Lung (tissue), 12 donors: Measurements from ENCODE around the gene IGLL5. TPM values are rescaled to one million over a fixed set of nuclear protein-coding genes. Genes with fewer than 3 reads are reported as not detected.
A peak's percentile ranks its signal among the peaks of the same experiment; 100 is the strongest.

Source experiments
- ATAC-seq: fragments of 200-7000 bp; cut with Tn5 transposase; one replicate; pipeline ENCODE4 v1.9.1; 2020; ENCODE audit warnings: moderate number of reproducible peaks; ENCODE audit not compliant: insufficient read depth, low FRiP score
- DNase-seq, 3 donors: peaks; one replicate each; pipeline ENCODE4 v3.0.0-alpha.2; 2013 to 2017
- H3K27ac ChIP-seq, 2 donors: one replicate each; pipeline ENCODE4 v1.5.1; 2013; ENCODE audit warnings: mild to moderate bottlenecking in 2 of 2, moderate library complexity in 2 of 2, control low read depth in 1 of 2, inconsistent platforms in 1 of 2, low read depth in 1 of 2, low read length in 1 of 2
- H3K27me3 ChIP-seq, 3 donors: one replicate each; pipeline ENCODE4 v1.5.1; 2013; ENCODE audit warnings: low read length in 2 of 3; ENCODE audit not compliant: control insufficient read depth in 3 of 3, insufficient read depth in 3 of 3
- H3K36me3 ChIP-seq, 4 donors: one replicate each; pipeline ENCODE4 v1.5.1; 2013; ENCODE audit warnings: low read length in 4 of 4, mild to moderate bottlenecking in 1 of 4, moderate library complexity in 1 of 4; ENCODE audit not compliant: control insufficient read depth in 4 of 4, insufficient read depth in 4 of 4
- H3K4me1 ChIP-seq, 5 donors: one replicate each; pipeline ENCODE4 v1.5.1; 2013; ENCODE audit warnings: low read length in 5 of 5, mild to moderate bottlenecking in 2 of 5, moderate library complexity in 1 of 5; ENCODE audit not compliant: control insufficient read depth in 5 of 5, insufficient read depth in 5 of 5
- H3K4me3 ChIP-seq: one replicate; pipeline ENCODE4 v1.5.1; 2013; ENCODE audit warnings: mild to moderate bottlenecking, control low read depth, moderate library complexity
- H3K9ac ChIP-seq, 2 donors: one replicate each; pipeline ENCODE4 v1.5.1; 2013; ENCODE audit warnings: low read length in 2 of 2, control low read depth in 1 of 2; ENCODE audit not compliant: insufficient read depth in 1 of 2
- H3K9me3 ChIP-seq, 4 donors: one replicate each; pipeline ENCODE4 v1.5.1; 2013; ENCODE audit warnings: low read length in 3 of 4, mild to moderate bottlenecking in 1 of 4, moderate library complexity in 1 of 4; ENCODE audit not compliant: control insufficient read depth in 4 of 4, insufficient read depth in 3 of 4
- WGBS, 2 donors: extraction: QIAGEN DNeasy Blood & Tissue Kit; methylation state at CpG; one replicate each; pipeline ENCODE4 v1.1.7; 2013; 5-methylcytosine and 5-hydroxymethylcytosine counted together
- polyA plus RNA-seq, 2 donors: library from polyadenylated mRNA; stranded (reverse); fragments of 200-250 nt; gene quantifications; one replicate each; pipeline ENCODE4 v1.2.1, GENCODE V29; 2013
- total RNA-seq, 2 donors: library from RNA; depleted of rRNA in 1 of 2; stranded (reverse); fragments of >200 nt in 1 of 2; gene quantifications; one replicate each; pipeline ENCODE4 v1.2.1, GENCODE V29; 2014 to 2021
- TF ChIP-seq, protein P1 (sequence below): IDR thresholded peaks from 2 replicates; pipeline ENCODE4 v1.5.1; 2012; ENCODE audit warnings: mild to moderate bottlenecking; ENCODE audit errors: control extremely low read depth, extremely low read depth
- donor health status: control.
- donor health status: control.
- donor health status: Bipolar disorder and iron deficiency.
- donor health status: healthy.
- donor health status: DM: yes; HTN: yes; CAD: no.

IGLL5 gene
- total and polyA plus RNA-seq, 4 donors, result 5.4 to 21.5 (median 11.3) TPM

DNA sequence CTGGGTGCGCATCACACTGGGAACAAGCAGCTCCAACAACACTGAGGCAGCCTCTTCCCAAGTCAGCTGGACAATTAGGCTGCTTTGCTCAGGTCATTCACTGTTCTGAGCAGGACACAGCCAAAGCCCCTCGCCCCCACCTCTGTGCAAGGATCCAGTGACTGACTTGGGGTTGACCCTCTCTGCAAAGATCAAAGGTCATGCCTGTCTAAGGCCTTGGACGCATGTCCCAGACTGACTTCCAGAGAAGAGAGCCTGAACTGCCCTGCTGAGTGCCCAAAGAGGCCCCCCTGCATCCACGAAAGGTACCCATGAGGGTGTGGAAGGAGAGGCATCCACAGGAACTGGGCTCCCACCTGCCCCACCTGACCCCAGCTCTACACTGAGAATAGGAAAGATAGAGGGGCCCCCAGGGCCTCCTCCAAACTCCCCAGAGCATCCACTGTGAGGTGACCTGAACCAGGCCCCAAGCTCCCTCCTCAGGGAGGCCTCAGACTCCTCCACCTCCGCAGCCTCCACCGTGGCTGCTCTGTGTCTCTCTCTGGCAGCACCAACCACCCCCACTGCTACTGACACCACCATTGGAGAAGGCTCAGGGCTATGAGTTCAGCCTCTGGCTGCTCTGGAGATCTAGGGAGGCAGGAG lies 53.5 kb downstream of the IGLL5 start:
- TF ChIP-seq, protein P1, sequence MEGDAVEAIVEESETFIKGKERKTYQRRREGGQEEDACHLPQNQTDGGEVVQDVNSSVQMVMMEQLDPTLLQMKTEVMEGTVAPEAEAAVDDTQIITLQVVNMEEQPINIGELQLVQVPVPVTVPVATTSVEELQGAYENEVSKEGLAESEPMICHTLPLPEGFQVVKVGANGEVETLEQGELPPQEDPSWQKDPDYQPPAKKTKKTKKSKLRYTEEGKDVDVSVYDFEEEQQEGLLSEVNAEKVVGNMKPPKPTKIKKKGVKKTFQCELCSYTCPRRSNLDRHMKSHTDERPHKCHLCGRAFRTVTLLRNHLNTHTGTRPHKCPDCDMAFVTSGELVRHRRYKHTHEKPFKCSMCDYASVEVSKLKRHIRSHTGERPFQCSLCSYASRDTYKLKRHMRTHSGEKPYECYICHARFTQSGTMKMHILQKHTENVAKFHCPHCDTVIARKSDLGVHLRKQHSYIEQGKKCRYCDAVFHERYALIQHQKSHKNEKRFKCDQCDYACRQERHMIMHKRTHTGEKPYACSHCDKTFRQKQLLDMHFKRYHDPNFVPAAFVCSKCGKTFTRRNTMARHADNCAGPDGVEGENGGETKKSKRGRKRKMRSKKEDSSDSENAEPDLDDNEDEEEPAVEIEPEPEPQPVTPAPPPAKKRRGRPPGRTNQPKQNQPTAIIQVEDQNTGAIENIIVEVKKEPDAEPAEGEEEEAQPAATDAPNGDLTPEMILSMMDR, result no peak
- ATAC-seq (no peak), DNase-seq (no peak)
- Histone ChIP-seq H3K9me3 (no peaks in the 10 kb centered on the region), H3K4me3 (no peak overlapping the region), H3K27ac (no peak overlapping the region), H3K4me1 (no peaks in the 10 kb centered on the region), H3K27me3 (peaks cover 0 to 3% (median 1%) of the 10 kb centered on the region in 3 donors), H3K36me3 (no peaks in the 10 kb centered on the region), H3K9ac (no peak overlapping the region)
- WGBS, 2 donors, result 90 to 93% methylated on average over 6 of the region's 6 CpGs

- TF ChIP-seq, protein P1, result no peak
- no peak overlapping the region for H3K4me3 ChIP-seq
- no peaks in the 10 kb centered on the region for H3K4me1 ChIP-seq
- H3K9me3 ChIP-seq, result no peaks in the 10 kb centered on the region
- ATAC-seq (no peak), DNase-seq (no peak)
- H3K36me3 ChIP-seq, result no peaks in the 10 kb centered on the region
- H3K27me3 ChIP-seq, result peaks cover 0 to 3% (median 3%) of the 10 kb centered on the region in 3 donors
- no peak overlapping the region for H3K27ac ChIP-seq
- H3K9ac ChIP-seq, result no peak overlapping the region
- WGBS, 2 donors, result 43 to 77% methylated on average over 6 of the region's 6 CpGs
Measured at GRCh38 chr22:22941831-22942510, 54.4 kb downstream of the IGLL5 start.

DNA sequence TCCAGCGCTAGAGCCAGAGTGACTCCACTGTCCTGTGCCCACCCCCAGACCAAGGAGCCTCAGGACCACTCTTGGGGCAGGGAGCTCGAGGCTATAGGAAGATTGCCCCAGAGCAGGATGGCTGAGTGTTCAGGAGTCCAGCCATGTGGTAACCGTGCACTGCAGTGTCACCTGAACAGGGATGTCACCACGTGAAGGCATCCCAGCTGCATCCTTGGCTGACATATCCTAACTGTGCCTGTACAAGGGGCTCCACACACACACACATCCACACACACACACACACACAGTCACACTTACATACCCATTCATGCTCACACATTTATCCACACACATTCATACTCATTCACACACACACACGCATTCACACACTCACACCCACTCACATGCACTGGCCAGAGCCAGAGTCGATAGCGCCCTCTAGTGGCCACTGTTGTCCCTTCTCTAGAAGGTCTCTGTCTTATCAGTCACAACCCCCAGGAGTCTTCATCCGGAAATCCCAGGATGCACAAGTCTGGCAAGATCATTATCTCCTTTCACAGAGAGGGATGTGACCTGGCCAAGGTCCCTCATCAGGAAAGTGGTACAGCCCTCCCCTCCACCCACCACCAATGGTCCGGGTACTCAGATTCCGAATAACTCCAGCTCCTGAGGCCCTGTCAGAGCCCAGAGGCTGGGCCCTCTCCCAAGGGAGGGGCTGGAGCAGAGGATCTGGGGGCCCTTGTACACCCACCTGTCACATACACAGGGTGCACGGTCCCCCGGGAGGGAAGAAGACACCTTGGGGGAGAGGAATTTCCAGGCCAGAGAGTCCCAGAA lies 55.1 kb downstream of the IGLL5 start:
- DNase-seq (peak; percentile 46 to 65 (median 61)), ATAC-seq (no peak)
- WGBS, 2 donors, result 52 to 57% methylated on average over 12 of the region's 12 CpGs
- no peak overlapping the region for H3K4me3 ChIP-seq
- TF ChIP-seq, protein P1, result peak; percentile 30
- no peak overlapping the region for H3K9ac ChIP-seq
- H3K4me1 ChIP-seq, result no peaks in the 10 kb centered on the region
- H3K27me3 ChIP-seq, result peaks cover 0 to 3% (median 3%) of the 10 kb centered on the region in 3 donors
- no peak overlapping the region for H3K27ac ChIP-seq
- H3K36me3 ChIP-seq, result no peaks in the 10 kb centered on the region
- H3K9me3 ChIP-seq, result no peaks in the 10 kb centered on the region
